HEK293 (cell line): ENCODE results near the gene KRTAP10-1.

Experiments
- HOXD13 ChIP-seq: sonication (generic); formaldehyde crosslinking; IDR thresholded peaks from 2 replicates; pipeline ENCODE4 v1.8.0; 2022; ENCODE audit warnings: missing genetic modification reagents, borderline replicate concordance
- SP2 ChIP-seq: fragments of 450-650 bp; formaldehyde crosslinking; IDR thresholded peaks from 2 replicates; pipeline ENCODE4 v1.5.1; 2016; ENCODE audit warnings: missing biosample characterization, missing genetic modification characterization
- YY1 ChIP-seq: fragments of 450-650 bp; formaldehyde crosslinking; IDR thresholded peaks from 2 replicates; pipeline ENCODE4 v1.5.1; 2018; ENCODE audit warnings: missing biosample characterization, missing genetic modification characterization
- ZBTB21 ChIP-seq: fragments of 450-650 bp; formaldehyde crosslinking; IDR thresholded peaks from 2 replicates; pipeline ENCODE4 v1.5.1; 2017; ENCODE audit warnings: missing biosample characterization, missing genetic modification characterization
- ZBTB7A ChIP-seq: fragments of 450-650 bp; formaldehyde crosslinking; IDR thresholded peaks from 2 replicates; pipeline ENCODE4 v1.5.1; 2016; ENCODE audit warnings: low read depth, missing biosample characterization, missing genetic modification characterization
- ZNF10 ChIP-seq: fragments of 450-650 bp; formaldehyde crosslinking; IDR thresholded peaks from 2 replicates; pipeline ENCODE4 v1.5.1; 2017; ENCODE audit warnings: missing biosample characterization, missing genetic modification characterization
- ZNF16 ChIP-seq: fragments of 450-650 bp; formaldehyde crosslinking; IDR thresholded peaks from 2 replicates; pipeline ENCODE4 v1.5.1; 2016; ENCODE audit warnings: low read depth, missing biosample characterization, missing genetic modification characterization
- ZNF768 ChIP-seq: fragments of 450-650 bp; formaldehyde crosslinking; IDR thresholded peaks from 2 replicates; pipeline ENCODE4 v1.5.1; 2018; ENCODE audit warnings: missing biosample characterization, mild to moderate bottlenecking, missing genetic modification characterization
- TF ChIP-seq, protein P1 (sequence below): fragments of 450-650 bp; formaldehyde crosslinking; IDR thresholded peaks from 2 replicates; pipeline ENCODE4 v1.5.1; 2016; ENCODE audit warnings: missing biosample characterization, missing genetic modification characterization
- TF ChIP-seq, protein P2 (sequence below): fragments of 450-650 bp; formaldehyde crosslinking; IDR thresholded peaks from 2 replicates; pipeline ENCODE4 v1.5.1; 2016; ENCODE audit warnings: missing biosample characterization, missing genetic modification characterization, low read depth
- TF ChIP-seq, protein P3 (sequence below): fragments of 450-650 bp; formaldehyde crosslinking; IDR thresholded peaks from 2 replicates; pipeline ENCODE4 v1.5.1; 2016; ENCODE audit warnings: missing biosample characterization, missing genetic modification characterization
- TF ChIP-seq, protein P4 (sequence below): fragments of 450-650 bp; formaldehyde crosslinking; IDR thresholded peaks from 2 replicates; pipeline ENCODE4 v1.5.1; 2016; ENCODE audit warnings: missing biosample characterization, missing genetic modification characterization, borderline replicate concordance
- TF ChIP-seq, protein P5 (sequence below): fragments of 450-650 bp; formaldehyde crosslinking; IDR thresholded peaks from 2 replicates; pipeline ENCODE4 v1.5.1; 2016; ENCODE audit warnings: missing biosample characterization, missing genetic modification characterization

DNA sequence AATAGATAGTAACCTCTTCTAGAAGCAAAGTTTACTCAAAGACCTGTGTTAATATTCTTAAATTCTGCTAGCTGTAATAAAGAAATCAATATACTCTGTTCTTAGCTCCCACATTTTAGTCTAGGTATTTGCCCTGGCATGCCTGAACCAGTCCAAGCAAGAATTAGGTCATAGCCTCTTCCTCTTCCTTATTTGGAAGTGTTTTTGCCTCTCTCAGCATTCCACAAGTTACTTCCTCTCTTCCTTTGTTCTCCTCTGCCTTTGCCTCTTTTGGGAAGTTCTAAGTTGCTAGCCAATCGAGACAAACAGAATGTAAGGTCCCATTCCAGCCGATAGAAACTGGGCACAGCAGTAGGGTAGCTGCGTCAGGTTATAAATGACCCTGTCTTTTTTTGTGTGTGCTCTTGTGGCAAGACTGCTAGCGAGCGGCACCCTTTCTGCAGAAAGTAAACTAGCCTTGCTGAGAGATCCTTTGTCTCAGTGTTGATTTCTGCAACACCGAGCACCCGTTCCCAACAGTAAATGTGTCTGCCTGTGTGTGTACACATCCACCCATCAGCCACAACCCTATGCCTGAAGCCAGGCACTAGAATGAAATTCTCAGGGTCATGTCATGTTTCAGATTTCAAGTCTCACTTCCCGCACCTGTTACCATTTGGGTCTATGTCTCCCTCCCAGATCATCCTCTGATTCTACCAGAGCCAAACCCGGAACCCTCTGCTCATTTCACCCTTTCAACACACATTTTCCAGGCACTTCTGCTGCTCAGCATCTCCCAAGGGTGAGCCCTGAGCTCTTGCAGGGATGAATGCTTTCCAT lies 47.2 kb downstream of the KRTAP10-1 start:
- TF ChIP-seq SP2, result no peak
- TF ChIP-seq, protein P1, sequence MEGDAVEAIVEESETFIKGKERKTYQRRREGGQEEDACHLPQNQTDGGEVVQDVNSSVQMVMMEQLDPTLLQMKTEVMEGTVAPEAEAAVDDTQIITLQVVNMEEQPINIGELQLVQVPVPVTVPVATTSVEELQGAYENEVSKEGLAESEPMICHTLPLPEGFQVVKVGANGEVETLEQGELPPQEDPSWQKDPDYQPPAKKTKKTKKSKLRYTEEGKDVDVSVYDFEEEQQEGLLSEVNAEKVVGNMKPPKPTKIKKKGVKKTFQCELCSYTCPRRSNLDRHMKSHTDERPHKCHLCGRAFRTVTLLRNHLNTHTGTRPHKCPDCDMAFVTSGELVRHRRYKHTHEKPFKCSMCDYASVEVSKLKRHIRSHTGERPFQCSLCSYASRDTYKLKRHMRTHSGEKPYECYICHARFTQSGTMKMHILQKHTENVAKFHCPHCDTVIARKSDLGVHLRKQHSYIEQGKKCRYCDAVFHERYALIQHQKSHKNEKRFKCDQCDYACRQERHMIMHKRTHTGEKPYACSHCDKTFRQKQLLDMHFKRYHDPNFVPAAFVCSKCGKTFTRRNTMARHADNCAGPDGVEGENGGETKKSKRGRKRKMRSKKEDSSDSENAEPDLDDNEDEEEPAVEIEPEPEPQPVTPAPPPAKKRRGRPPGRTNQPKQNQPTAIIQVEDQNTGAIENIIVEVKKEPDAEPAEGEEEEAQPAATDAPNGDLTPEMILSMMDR (tag by site-specific recombination), result no peak
- TF ChIP-seq, protein P2, sequence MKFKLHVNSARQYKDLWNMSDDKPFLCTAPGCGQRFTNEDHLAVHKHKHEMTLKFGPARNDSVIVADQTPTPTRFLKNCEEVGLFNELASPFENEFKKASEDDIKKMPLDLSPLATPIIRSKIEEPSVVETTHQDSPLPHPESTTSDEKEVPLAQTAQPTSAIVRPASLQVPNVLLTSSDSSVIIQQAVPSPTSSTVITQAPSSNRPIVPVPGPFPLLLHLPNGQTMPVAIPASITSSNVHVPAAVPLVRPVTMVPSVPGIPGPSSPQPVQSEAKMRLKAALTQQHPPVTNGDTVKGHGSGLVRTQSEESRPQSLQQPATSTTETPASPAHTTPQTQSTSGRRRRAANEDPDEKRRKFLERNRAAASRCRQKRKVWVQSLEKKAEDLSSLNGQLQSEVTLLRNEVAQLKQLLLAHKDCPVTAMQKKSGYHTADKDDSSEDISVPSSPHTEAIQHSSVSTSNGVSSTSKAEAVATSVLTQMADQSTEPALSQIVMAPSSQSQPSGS, result no peak
- TF ChIP-seq HOXD13 (CRISPR knock-in tag), result no peak
- TF ChIP-seq ZBTB21, result no peak
- TF ChIP-seq, protein P3, sequence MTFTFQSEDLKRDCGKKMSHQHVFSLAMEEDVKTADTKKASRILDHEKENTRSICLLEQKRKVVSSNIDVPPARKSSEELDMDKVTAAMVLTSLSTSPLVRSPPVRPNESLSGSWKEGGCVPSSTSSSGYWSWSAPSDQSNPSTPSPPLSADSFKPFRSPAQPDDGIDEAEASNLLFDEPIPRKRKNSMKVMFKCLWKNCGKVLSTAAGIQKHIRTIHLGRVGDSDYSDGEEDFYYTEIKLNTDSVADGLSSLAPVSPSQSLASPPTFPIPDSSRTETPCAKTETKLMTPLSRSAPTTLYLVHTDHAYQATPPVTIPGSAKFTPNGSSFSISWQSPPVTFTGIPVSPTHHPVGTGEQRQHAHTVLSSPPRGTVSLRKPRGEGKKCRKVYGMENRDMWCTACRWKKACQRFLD (tag by site-specific recombination), result no peak
- no peak for TF ChIP-seq ZNF768 (tag by site-specific recombination)
- TF ChIP-seq, protein P4, sequence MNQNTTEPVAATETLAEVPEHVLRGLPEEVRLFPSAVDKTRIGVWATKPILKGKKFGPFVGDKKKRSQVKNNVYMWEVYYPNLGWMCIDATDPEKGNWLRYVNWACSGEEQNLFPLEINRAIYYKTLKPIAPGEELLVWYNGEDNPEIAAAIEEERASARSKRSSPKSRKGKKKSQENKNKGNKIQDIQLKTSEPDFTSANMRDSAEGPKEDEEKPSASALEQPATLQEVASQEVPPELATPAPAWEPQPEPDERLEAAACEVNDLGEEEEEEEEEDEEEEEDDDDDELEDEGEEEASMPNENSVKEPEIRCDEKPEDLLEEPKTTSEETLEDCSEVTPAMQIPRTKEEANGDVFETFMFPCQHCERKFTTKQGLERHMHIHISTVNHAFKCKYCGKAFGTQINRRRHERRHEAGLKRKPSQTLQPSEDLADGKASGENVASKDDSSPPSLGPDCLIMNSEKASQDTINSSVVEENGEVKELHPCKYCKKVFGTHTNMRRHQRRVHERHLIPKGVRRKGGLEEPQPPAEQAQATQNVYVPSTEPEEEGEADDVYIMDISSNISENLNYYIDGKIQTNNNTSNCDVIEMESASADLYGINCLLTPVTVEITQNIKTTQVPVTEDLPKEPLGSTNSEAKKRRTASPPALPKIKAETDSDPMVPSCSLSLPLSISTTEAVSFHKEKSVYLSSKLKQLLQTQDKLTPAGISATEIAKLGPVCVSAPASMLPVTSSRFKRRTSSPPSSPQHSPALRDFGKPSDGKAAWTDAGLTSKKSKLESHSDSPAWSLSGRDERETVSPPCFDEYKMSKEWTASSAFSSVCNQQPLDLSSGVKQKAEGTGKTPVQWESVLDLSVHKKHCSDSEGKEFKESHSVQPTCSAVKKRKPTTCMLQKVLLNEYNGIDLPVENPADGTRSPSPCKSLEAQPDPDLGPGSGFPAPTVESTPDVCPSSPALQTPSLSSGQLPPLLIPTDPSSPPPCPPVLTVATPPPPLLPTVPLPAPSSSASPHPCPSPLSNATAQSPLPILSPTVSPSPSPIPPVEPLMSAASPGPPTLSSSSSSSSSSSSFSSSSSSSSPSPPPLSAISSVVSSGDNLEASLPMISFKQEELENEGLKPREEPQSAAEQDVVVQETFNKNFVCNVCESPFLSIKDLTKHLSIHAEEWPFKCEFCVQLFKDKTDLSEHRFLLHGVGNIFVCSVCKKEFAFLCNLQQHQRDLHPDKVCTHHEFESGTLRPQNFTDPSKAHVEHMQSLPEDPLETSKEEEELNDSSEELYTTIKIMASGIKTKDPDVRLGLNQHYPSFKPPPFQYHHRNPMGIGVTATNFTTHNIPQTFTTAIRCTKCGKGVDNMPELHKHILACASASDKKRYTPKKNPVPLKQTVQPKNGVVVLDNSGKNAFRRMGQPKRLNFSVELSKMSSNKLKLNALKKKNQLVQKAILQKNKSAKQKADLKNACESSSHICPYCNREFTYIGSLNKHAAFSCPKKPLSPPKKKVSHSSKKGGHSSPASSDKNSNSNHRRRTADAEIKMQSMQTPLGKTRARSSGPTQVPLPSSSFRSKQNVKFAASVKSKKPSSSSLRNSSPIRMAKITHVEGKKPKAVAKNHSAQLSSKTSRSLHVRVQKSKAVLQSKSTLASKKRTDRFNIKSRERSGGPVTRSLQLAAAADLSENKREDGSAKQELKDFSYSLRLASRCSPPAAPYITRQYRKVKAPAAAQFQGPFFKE (tag by site-specific recombination), result no peak
- TF ChIP-seq YY1, result no peak
- no peak for TF ChIP-seq ZBTB7A (tag by site-specific recombination)
- TF ChIP-seq ZNF10 (tag by site-specific recombination), result no peak
- TF ChIP-seq, protein P5, sequence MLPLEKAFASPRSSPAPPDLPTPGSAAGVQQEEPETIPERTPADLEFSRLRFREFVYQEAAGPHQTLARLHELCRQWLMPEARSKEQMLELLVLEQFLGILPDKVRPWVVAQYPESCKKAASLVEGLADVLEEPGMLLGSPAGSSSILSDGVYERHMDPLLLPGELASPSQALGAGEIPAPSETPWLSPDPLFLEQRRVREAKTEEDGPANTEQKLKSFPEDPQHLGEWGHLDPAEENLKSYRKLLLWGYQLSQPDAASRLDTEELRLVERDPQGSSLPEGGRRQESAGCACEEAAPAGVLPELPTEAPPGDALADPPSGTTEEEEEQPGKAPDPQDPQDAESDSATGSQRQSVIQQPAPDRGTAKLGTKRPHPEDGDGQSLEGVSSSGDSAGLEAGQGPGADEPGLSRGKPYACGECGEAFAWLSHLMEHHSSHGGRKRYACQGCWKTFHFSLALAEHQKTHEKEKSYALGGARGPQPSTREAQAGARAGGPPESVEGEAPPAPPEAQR, result no peak
- TF ChIP-seq ZNF16 (tag by site-specific recombination), result no peak
